HG03196 (cell line): Measurements from ENCODE around the gene KCNK18.

Experiments
- ATAC-seq: cut with Tn5 transposase; IDR thresholded peaks from one replicate; pipeline ENCODE4 v1.9.1; 2021; ENCODE audit not compliant: unreplicated experiment

The KCNK18 gene

GRCh38 chr10:117248750-117249465 lies 51.6 kb downstream of the KCNK18 start:
- ATAC-seq: no peak

- ATAC-seq: peak; percentile 62
Measured at GRCh38 chr10:117249493-117250093, 52.3 kb downstream of the KCNK18 start.

- ATAC-seq: no peak
Measured at GRCh38 chr10:117250411-117250810, 53.1 kb downstream of the KCNK18 start.

- no peak for ATAC-seq
Measured at GRCh38 chr10:117253908-117254307, 56.6 kb downstream of the KCNK18 start.

GRCh38 chr10:117254338-117254737 lies 57.0 kb downstream of the KCNK18 start:
- ATAC-seq: no peak

GRCh38 chr10:117254774-117255735 lies 57.8 kb downstream of the KCNK18 start:
- ATAC-seq: no peak

- ATAC-seq: no peak
Measured at GRCh38 chr10:117255835-117256460, 58.7 kb downstream of the KCNK18 start.

GRCh38 chr10:117256910-117257309 lies 59.6 kb downstream of the KCNK18 start:
- ATAC-seq: no peak

- ATAC-seq: no peak
Measured at GRCh38 chr10:117257721-117258120, 60.4 kb downstream of the KCNK18 start.

- ATAC-seq: no peak
Measured at GRCh38 chr10:117259279-117259678, 62.0 kb downstream of the KCNK18 start.
